Cardiac ventricle fibroblast (primary cell): Measurements from ENCODE around the gene STK11IP. TPM values are rescaled to one million over a fixed set of nuclear protein-coding genes. Genes with fewer than 3 reads are reported as not detected.

ENCODE experiments used
- total RNA-seq: library from RNA; depleted of rRNA; stranded (reverse); fragments of >200 nt; gene quantifications from 2 replicates; pipeline ENCODE4 v1.2.3, GENCODE V29; 2015

Gene STK11IP, protein sequence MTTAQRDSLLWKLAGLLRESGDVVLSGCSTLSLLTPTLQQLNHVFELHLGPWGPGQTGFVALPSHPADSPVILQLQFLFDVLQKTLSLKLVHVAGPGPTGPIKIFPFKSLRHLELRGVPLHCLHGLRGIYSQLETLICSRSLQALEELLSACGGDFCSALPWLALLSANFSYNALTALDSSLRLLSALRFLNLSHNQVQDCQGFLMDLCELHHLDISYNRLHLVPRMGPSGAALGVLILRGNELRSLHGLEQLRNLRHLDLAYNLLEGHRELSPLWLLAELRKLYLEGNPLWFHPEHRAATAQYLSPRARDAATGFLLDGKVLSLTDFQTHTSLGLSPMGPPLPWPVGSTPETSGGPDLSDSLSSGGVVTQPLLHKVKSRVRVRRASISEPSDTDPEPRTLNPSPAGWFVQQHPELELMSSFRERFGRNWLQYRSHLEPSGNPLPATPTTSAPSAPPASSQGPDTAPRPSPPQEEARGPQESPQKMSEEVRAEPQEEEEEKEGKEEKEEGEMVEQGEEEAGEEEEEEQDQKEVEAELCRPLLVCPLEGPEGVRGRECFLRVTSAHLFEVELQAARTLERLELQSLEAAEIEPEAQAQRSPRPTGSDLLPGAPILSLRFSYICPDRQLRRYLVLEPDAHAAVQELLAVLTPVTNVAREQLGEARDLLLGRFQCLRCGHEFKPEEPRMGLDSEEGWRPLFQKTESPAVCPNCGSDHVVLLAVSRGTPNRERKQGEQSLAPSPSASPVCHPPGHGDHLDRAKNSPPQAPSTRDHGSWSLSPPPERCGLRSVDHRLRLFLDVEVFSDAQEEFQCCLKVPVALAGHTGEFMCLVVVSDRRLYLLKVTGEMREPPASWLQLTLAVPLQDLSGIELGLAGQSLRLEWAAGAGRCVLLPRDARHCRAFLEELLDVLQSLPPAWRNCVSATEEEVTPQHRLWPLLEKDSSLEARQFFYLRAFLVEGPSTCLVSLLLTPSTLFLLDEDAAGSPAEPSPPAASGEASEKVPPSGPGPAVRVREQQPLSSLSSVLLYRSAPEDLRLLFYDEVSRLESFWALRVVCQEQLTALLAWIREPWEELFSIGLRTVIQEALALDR
- total RNA-seq = 10.6 and 16.8 TPM in 2 replicates

DNA sequence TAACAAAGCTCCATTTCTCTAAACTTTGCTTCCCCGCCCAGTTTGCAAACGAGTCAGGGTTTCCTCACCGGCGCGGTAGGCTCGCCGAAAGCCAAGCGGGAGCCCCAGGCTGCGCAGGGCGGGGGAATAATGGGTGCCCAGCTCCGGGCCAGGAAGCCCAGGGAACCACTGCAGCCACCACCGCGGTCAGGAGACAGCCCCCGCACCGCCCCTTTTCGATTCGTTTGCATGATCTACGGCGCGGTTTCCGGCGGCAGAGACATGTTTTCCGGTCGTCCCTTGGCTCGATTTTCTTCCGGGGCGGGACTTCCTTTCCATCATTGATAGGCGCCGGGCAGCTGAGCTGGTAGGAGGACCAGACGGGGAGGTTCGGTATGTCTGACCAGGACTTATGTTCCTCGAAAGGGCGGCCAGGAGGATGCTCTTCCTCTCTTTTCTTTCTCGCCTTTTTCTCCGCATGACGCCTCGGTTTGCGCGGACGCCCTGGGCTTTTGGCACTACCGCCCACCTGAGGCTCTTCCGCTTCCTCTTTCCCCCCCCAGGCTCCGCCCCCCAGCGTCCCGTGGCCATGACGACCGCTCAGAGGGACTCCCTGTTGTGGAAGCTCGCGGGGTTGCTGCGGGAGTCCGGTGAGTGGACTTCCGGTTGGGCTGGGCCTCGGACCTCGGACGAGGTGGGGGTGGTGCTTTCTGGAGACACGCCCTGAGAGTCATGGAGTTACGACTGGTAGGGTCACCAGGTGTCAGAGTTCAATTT, at the start of gene STK11IP:
TSS of gene STK11IP (plus strand) at position 306 of the 756 bp plus-strand sequence. CDS start at position 569, 263 bp downstream.

DNA sequence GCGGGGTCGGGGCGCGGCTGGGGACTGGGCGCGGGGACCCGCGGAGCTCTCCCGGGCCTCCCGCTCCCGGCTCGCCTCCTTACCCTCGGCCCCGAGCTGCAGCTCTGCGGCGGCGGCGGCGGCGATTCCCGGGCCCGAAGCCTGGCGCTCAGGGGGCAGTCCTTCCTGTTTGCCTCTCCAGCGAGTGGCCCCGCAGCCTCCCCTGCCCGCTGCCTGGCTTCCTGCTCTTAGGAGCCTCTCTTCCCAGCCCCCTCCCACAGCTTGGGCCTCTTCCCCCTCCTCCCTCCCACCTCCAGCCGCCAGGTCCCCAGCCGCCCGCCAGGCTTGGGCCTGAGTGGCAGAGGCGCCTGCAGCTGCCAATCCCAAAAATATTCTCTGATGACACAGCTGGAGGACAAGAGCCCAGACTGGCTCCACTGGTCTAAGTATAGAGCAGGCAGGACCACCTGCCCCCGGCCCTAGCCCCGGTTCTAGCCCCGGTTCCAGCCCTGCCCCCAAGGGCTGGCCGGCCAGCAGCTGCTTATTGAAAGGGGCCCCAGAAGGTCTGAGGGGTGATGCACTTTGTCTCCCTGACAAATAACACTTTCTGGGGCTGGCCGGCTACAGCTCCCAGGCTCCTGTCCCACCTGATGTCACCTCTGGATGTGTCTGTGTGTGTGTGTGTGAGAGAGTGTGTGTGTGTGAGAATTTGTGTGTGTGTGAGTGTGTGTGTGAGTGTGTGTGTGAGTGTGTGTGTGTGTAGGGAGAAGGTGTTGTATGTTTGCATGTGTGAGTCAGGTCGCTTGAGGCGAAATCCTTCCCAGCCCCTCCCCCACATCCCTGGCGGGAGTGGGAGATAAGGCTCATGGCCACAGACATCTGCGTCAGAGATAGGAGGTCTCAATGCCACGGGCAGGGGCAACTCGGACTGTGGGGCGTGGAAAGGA, 26.1 kb upstream of the STK11IP start, which contains the start of gene OBSL1:
TSS of gene OBSL1 (minus strand) at position 229 of the 926 bp plus-strand sequence. CDS start 307 bp downstream, outside the sequence.

DNA sequence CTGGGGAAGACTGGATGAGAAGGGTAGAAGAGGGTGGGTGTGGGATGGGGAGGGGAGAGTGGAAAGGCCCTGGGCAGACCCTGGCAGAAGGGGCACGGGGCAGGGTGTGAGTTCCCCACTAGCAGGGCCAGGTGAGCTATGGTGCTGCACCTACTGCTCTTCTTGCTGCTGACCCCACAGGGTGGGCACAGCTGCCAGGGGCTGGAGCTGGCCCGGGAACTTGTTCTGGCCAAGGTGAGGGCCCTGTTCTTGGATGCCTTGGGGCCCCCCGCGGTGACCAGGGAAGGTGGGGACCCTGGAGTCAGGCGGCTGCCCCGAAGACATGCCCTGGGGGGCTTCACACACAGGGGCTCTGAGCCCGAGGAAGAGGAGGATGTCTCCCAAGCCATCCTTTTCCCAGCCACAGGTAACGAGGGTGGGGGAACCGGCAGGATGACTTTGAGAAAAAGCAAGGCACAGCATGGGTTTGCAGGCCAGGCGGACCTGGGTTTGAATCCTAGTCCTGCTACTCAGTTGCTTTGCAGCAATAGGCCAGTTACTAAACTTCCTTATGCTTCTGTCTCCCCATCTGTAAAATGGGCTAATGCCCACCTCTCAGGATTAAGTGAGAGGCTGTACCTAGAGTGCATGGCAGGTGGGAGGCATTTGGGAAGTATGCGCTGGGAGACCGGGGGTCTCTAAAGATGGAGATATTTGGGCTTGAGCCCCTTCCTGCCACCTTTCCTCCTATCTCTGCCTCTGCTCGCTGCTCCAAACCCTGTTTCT, 25.2 kb upstream of the STK11IP start, which contains the start of gene INHA:
TSS of gene INHA (plus strand) at position 74 of the 765 bp plus-strand sequence. CDS start at position 139, 65 bp downstream.

DNA sequence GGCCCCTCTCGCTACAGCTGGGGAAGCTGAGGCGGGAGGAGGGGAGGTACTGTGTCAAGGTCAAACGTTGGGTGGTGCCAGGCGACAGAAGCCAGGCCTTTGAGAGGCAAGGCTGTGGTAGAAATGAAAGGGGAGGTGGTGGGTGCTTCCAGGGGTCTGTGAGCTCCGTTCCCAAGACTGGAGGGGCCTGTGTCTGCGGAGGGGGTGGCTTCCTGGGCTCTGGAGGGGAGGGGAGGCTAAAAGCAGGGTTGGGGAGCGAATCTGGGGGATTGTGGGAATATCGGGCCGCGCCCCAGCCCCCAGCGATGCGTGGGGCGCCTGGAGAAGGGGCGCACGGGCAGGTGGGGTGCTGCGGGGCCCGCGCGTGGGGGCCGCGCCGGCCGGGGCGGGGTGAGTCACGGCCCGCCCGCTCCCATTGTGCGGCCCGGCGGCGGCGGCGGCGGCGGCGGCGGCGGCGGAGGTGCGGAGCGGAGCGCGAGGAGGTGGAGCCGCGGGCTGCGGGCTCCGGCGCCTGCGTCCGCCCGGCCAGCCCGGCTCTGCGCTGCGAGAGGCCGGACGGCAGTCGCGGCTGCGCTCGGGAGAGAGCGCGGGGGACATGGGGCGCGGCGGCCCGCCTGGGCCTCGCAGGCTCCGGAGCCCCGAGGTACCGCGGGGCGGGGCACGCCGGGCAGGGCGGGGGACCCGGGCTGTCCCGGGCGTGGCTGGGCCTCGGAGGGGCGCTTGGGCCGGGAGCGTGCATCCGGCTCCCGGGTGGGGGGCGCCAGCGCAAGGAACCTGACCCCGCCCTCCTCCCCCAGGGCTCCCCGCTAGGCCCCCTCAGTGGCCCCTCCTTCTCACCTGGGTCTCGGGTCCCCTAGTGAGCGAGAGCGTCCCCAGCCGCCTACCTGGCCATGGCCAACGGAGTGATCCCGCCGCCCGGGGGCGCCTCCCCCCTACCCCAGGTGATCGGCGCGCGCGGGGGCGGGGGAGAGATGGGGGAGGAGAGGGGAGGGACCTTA, 29.7 kb downstream of the STK11IP start, which contains the start of gene SLC4A3:
TSS of gene SLC4A3 (plus strand) at position 528 of the 998 bp plus-strand sequence. CDS start at position 891, 363 bp downstream.

Other genes starting within 250 kb of the STK11IP start
- 61.1 and 86.0 TPM in 2 replicates for gene DNPEP, start 209.9 kb upstream of the STK11IP start, total RNA-seq
- gene DES, start 179.5 kb upstream of the STK11IP start, total RNA-seq = 3.2 and 7.0 TPM in 2 replicates
- gene SPEG, start 163.0 kb upstream of the STK11IP start, total RNA-seq = 8.5 and 10.5 TPM in 2 replicates
- 48.2 and 52.9 TPM in 2 replicates for gene GMPPA, start 99.0 kb upstream of the STK11IP start, total RNA-seq
- not detected in 2 replicates for gene ASIC4, start 83.4 kb upstream of the STK11IP start, total RNA-seq
- 235 and 243 TPM in 2 replicates for gene CHPF, start 54.0 kb upstream of the STK11IP start, total RNA-seq
- 6.2 and 6.4 TPM in 2 replicates for gene TMEM198, start 53.8 kb upstream of the STK11IP start, total RNA-seq
- gene OBSL1, start 26.3 kb upstream of the STK11IP start, total RNA-seq = 111 and 117 TPM in 2 replicates
- 0.10 TPM in 1 of 2 replicates, not detected in the other for gene INHA, start 25.5 kb upstream of the STK11IP start, total RNA-seq
- gene SLC4A3, start 29.8 kb downstream of the STK11IP start, total RNA-seq = 8.8 and 9.4 TPM in 2 replicates